ENCODE results near the gene IMPG1.

DNA sequence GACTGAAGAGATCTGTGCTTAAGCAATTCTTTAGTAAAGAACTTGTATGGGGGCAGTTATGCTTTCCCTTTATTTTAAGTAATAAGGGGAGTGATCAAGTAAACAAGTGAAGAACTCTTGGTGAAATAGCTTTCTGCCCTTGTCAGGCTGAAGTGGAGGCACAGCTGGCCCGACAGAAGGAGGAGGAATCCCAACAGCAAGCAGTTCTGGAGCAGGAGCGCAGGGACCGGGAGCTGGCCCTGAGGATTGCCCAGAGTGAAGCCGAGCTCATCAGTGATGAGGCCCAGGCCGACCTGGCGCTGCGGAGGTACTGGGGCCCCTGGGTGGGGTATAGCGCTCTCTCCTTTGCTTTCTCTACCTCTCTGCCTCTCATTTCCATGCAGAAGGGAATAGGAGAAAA is 180.1 kb downstream of the IMPG1 start:
- no peak for TF ChIP-seq CTCF (IDR thresholded peaks at IDR 0.05)
- TF ChIP-seq POLR2A (IDR thresholded peaks at IDR 0.05), result no peak

Data from thyroid gland (tissue), 4 donors.